AG04450 (cell line): ENCODE measurements around the gene YPEL2. TPM values are rescaled to one million over a fixed set of nuclear protein-coding genes. Genes with fewer than 3 reads are reported as not detected.

Source experiments
- CTCF ChIA-PET: fragments of 300-600, 350-600 bp; formaldehyde crosslinking; extraction: SDS; loops from one replicate; lab custom pipeline; 2022; ENCODE audit warnings: antibody characterized with exemption, inconsistent platforms; lab: Charles Lee
- POLR2A ChIA-PET: fragments of 350-600 bp; formaldehyde crosslinking; extraction: SDS; loops from one replicate; lab custom pipeline; 2021; ENCODE audit warnings: antibody characterized with exemption, inconsistent platforms; lab: Yijun Ruan, JAX
- DNase-seq: peaks from one replicate; pipeline ENCODE4 v3.0.0-alpha.2; 2011; ENCODE audit warnings: low read depth, low spot score
- H3K27ac ChIP-seq: one replicate; pipeline ENCODE4 v1.5.1; 2012; ENCODE audit warnings: low read depth, low read length, control low read depth
- H3K27me3 ChIP-seq: one replicate; pipeline ENCODE4 v1.6.0; 2012; ENCODE audit warnings: low read length; ENCODE audit not compliant: control insufficient read depth, insufficient read depth
- H3K4me3 ChIP-seq: 2 replicates; pipeline ENCODE4 v1.5.1; 2011; ENCODE audit warnings: mild to moderate bottlenecking, low read depth, low read length, control low read depth
- H3K9me3 ChIP-seq: 2 replicates; pipeline ENCODE4 v1.5.1; 2012; ENCODE audit warnings: low read length; ENCODE audit not compliant: control insufficient read depth, insufficient read depth
- polyA plus RNA-seq: library from polyadenylated mRNA; depleted of rRNA; stranded (reverse); fragments of >200 nt; gene quantifications from 2 replicates; pipeline ENCODE4 v1.2.3, GENCODE V29; 2011
- TF ChIP-seq, protein P1 (sequence below): IDR thresholded peaks from 2 replicates; pipeline ENCODE4 v1.5.1; 2011; ENCODE audit warnings: low read depth, low read length, control low read depth, inconsistent platforms

The YPEL2 gene
- polyA plus RNA-seq, 1 experiment = 7.7 TPM

DNA sequence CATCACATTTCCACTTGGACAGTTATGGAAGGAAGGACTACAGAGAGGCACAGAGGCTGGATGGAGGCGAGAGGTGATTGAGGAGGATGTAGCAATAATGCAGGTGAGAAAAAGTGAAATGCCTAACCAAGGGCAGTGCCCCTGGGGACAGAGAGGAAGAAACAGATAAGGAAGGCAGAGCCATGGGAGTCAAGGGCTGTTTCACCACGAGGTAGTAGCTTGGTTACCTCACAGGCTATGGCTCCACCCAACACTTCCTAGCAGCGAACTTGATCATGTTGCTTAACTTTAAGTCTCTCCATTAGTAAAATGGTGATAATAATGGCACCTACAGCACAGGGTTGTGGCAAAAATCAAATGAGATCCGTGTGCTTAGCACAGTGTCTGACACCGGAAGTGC, 83.9 kb downstream of the YPEL2 start:
- TF ChIP-seq, protein P1, sequence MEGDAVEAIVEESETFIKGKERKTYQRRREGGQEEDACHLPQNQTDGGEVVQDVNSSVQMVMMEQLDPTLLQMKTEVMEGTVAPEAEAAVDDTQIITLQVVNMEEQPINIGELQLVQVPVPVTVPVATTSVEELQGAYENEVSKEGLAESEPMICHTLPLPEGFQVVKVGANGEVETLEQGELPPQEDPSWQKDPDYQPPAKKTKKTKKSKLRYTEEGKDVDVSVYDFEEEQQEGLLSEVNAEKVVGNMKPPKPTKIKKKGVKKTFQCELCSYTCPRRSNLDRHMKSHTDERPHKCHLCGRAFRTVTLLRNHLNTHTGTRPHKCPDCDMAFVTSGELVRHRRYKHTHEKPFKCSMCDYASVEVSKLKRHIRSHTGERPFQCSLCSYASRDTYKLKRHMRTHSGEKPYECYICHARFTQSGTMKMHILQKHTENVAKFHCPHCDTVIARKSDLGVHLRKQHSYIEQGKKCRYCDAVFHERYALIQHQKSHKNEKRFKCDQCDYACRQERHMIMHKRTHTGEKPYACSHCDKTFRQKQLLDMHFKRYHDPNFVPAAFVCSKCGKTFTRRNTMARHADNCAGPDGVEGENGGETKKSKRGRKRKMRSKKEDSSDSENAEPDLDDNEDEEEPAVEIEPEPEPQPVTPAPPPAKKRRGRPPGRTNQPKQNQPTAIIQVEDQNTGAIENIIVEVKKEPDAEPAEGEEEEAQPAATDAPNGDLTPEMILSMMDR = no peak
- Histone ChIP-seq H3K27me3 (peaks cover 7% of the 10 kb centered on the region), H3K27ac (no peak overlapping the region), H3K4me3 (no peak overlapping the region), H3K9me3 (peaks cover under 1% of the 10 kb centered on the region; the same call in 1 of the 2 replicates)
- POLR2A ChIA-PET = no interaction called here
- no peak for DNase-seq
- CTCF ChIA-PET = no interaction called here

DNA sequence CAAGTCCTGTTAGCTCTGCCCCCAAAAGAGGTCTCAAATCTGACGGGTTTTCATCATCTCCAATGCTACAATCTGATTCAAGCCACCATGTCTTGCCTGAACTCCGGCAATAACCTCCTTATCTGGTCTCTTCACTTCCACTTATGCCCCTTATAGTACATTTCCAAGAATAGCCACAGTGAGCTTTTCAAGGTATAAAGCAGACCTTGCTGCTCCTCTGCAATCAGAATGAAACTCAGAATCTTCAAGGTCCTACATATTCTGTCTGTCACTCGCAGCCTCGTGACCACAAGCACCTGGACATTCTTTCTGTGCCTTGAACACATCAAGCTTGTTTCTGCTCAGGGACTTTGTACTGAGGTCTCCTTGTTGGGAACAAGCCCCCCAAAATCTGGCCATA, 84.7 kb downstream of the YPEL2 start:
- POLR2A ChIA-PET = no interaction called here
- Histone ChIP-seq H3K4me3 (no peak overlapping the region), H3K27me3 (peaks cover 7% of the 10 kb centered on the region), H3K9me3 (no peaks in the 10 kb centered on the region), H3K27ac (no peak overlapping the region)
- CTCF ChIA-PET = interaction anchor here (0.7 kb wide), 1 partner anchor 12 kb away, joined by 3 read pairs; no protein-coding TSS in a partner anchor
- TF ChIP-seq, protein P1 = no peak
- no peak for DNase-seq

DNA sequence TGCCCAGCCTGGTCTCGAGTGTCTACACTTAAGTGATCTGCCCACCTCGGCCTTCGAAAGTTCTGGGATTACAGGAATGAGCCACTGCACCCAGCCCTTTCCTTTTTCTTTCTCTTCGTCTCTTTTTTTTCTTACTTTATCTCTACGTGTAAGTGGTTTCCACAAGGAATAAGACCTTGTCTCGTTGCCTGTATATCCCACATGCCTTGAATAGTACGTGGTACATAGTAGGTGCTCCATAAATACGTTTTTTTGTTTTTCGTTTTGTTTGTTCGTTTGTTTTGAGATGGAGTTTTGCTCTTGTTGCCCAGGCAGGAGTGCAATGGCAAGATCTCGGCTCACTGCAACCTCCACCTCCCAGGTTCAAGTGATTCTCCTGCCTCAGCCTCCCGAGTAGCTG, 86.0 kb downstream of the YPEL2 start:
- CTCF ChIA-PET = no interaction called here
- Histone ChIP-seq H3K9me3 (no peaks in the 10 kb centered on the region), H3K4me3 (no peak overlapping the region), H3K27ac (no peak overlapping the region), H3K27me3 (peaks cover 7% of the 10 kb centered on the region)
- TF ChIP-seq, protein P1 = no peak
- no peak for DNase-seq
- POLR2A ChIA-PET = no interaction called here

DNA sequence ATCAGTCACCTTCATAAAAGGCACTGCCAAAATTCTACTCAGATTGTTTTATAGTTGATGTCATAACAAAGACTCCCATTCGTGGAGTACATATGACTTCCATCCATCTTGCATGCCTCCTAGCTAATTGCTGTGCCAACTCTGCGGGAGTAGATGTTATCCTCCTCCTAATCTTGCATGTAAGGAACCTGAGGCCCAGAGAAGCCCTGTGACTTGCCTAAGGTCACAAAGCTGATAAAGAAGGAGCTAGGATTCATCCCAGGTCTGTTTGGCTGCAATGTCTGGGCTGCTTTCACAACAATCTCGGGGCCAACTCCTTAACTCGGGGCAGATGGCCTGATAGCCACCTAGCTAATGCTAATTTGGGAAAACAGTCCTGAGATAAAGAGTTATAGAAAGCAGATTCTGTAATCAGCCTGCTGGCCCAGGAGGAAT, 87.3 kb downstream of the YPEL2 start:
- POLR2A ChIA-PET = no interaction called here
- TF ChIP-seq, protein P1 = no peak
- H3K4me3 ChIP-seq = no peak overlapping the region
- no peak overlapping the region for H3K27ac ChIP-seq
- H3K9me3 ChIP-seq = peaks cover 8% of the 10 kb centered on the region
- CTCF ChIA-PET = no interaction called here
- peaks cover 7% of the 10 kb centered on the region for H3K27me3 ChIP-seq
- no peak for DNase-seq

DNA sequence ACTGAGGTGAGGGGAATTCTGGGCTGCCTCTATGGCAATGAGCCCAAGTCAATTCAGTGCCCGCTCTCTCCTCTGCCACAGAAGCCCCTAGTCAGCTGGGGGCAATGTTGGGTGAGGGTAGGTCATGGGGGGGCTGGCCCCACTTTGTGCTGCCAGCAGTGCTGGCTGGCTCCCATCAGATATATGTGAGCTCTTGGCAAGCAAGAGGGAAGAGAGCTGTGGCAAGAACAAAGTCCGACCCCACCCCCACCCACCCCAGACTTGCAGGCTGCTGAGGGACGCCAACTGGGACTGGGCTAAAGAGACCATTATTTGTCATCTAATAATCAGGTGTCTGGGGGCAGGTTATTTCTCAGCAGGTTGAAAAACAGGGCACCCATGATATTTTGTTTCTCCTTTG, 89.4 kb downstream of the YPEL2 start:
- CTCF ChIA-PET = no interaction called here
- DNase-seq = no peak
- POLR2A ChIA-PET = no interaction called here
- H3K4me3 ChIP-seq = no peak overlapping the region
- peaks cover 7% of the 10 kb centered on the region for H3K27me3 ChIP-seq
- H3K27ac ChIP-seq = no peak overlapping the region
- TF ChIP-seq, protein P1 = no peak
- peaks cover 8% of the 10 kb centered on the region for H3K9me3 ChIP-seq
